ENCODE results near the gene BHMT.

GRCh38 chr5:79171635-79172245, 60.1 kb downstream of the BHMT start:
- TF ChIP-seq SMC3 (conservative IDR thresholded peaks at IDR 0.05; ENCODE audit: insufficient read depth, low read depth, low read length) (no peak), CREB1 (IDR thresholded peaks at IDR 0.05) (no peak), CREB1 (CRISPR knock-in tag; IDR thresholded peaks at IDR 0.05) (no peak), NFE2 (IDR thresholded peaks at IDR 0.05; ENCODE audit: low read depth) (no peak), MAX (CRISPR knock-in tag; IDR thresholded peaks at IDR 0.05) (no peak), HOMEZ (CRISPR knock-in tag; IDR thresholded peaks at IDR 0.05) (no peak)
